ENCODE data around the gene COPG1. TPM values are rescaled to one million over a fixed set of nuclear protein-coding genes. Genes with fewer than 3 reads are reported as not detected.

Gene COPG1
- total and polyA plus RNA-seq, 10 of the 15 experiments (the other 5 are each of a cell fraction or from before 2014, with no cell fraction given), result 54.8 to 143 (median 91.2) TPM

- in situ Hi-C loops (cut with MboI) (no loop called here), intact Hi-C loops (cut with micrococcal nuclease; ENCODE audit: unreplicated experiment) (no loop called here)
- no peak overlapping the region for H3K4me2 ChIP-seq (ENCODE audit: control insufficient read depth, insufficient read depth)
- no peaks in the 10 kb centered on the region for H3K36me3 ChIP-seq (ENCODE audit: control insufficient read depth in 2 of 2, insufficient read depth in 2 of 2, low read length in 1 of 2)
- POLR2A ChIA-PET, result interaction anchor here (2.0 kb wide), 1 partner anchor 10 kb away, joined by 7 read pairs; a partner anchor contains a TSS
- H3K27ac ChIP-seq (ENCODE audit: control insufficient read depth, insufficient read depth), result no peak overlapping the region
- H3K27me3 ChIP-seq (replicated peaks in 1 of 2; ENCODE audit: control insufficient read depth in 2 of 2, insufficient read depth in 2 of 2, low read length in 1 of 2), result peaks cover 0 to 5% of the 10 kb centered on the region in 2 experiments; a peak in 2 of 4 replicates
- RAD21 ChIA-PET (ENCODE audit: unreplicated experiment), result no interaction called here
- FAIRE-seq (no peak), ATAC-seq (no peak), DNase-seq (ENCODE audit: low read depth, low spot score) (no peak)
- no peak overlapping the region for H3K9ac ChIP-seq (ENCODE audit: control insufficient read depth, insufficient read depth, low read length)
- no peaks in the 10 kb centered on the region for H3K9me3 ChIP-seq (replicated peaks; ENCODE audit: control insufficient read depth, insufficient read depth, low read length)
- SMC1A ChIA-PET (ENCODE audit: uncharacterized antibody, unreplicated experiment), result interaction anchor here (1.0 kb wide), 1 partner anchor 9 kb away, joined by 4 read pairs; no protein-coding TSS in a partner anchor
- WGBS (ENCODE audit: insufficient coverage, insufficient replicate concordance, low lambda C conversion rate, missing lambda C conversion rate), result 56% methylated on average over 12 of the region's 12 CpGs
- no peak overlapping the region for H3K4me3 ChIP-seq
- TF ChIP-seq POLR2AphosphoS2 (IDR thresholded peaks at IDR 0.05; ENCODE audit: low read depth, low read length) (no peak), SMARCA5 (IDR thresholded peaks at IDR 0.05) (no peak)
- no TSS peak for BruUV-seq (replicated peaks)
- peaks cover 4% of the 10 kb centered on the region; the same call in 1 of the 2 replicates for H3K4me1 ChIP-seq (ENCODE audit: control insufficient read depth, insufficient read depth, low read length)
- CTCF ChIA-PET, result interaction anchor here (2.0 to 2.1 kb wide), 2 partner anchors 10 to 356 kb away, joined by 5 to 7 read pairs; a partner anchor contains a TSS
- no peak overlapping the region for H2AFZ ChIP-seq (ENCODE audit: control insufficient read depth, low read depth, low read length)
- H4K20me1 ChIP-seq (ENCODE audit: control insufficient read depth, insufficient read depth), result no peaks in the 10 kb centered on the region
- no peaks in the 10 kb centered on the region for H3K79me2 ChIP-seq (ENCODE audit: control insufficient read depth, insufficient read depth, low read length)
Measured at GRCh38 chr3:129326138-129326537, 76.7 kb downstream of the COPG1 start.

GRCh38 chr3:129326595-129326994 lies 77.2 kb downstream of the COPG1 start:
- intact Hi-C loops (cut with micrococcal nuclease; ENCODE audit: unreplicated experiment), result no loop called here
- H3K27me3 ChIP-seq (replicated peaks in 1 of 2; ENCODE audit: control insufficient read depth in 2 of 2, insufficient read depth in 2 of 2, low read length in 1 of 2), result peaks cover 0 to 2% of the 10 kb centered on the region in 2 experiments; a peak in 2 of 4 replicates
- no peaks in the 10 kb centered on the region for H3K9me3 ChIP-seq (replicated peaks; ENCODE audit: control insufficient read depth, insufficient read depth, low read length)
- RAD21 ChIA-PET (ENCODE audit: unreplicated experiment), result no interaction called here
- no peaks in the 10 kb centered on the region for H3K36me3 ChIP-seq (ENCODE audit: control insufficient read depth in 2 of 2, insufficient read depth in 2 of 2, low read length in 1 of 2)
- H3K4me2 ChIP-seq (ENCODE audit: control insufficient read depth, insufficient read depth), result no peak overlapping the region
- CTCF ChIA-PET, result interaction anchor here (1.1 to 2.1 kb wide), 3 partner anchors 10 to 356 kb away, joined by 3 to 7 read pairs (median 5); a partner anchor contains a TSS
- POLR2A ChIA-PET, result interaction anchor here (0.6 to 2.0 kb wide), 2 partner anchors 10 to 161 kb away, joined by 3 to 7 read pairs; a partner anchor contains a TSS
- ATAC-seq (no peak), FAIRE-seq (no peak), DNase-seq (ENCODE audit: low read depth, low spot score) (no peak)
- no peaks in the 10 kb centered on the region for H3K79me2 ChIP-seq (ENCODE audit: control insufficient read depth, insufficient read depth, low read length)
- no TSS peak for BruUV-seq (replicated peaks)
- SMC1A ChIA-PET (ENCODE audit: uncharacterized antibody, unreplicated experiment), result interaction anchor here (1.0 kb wide), 1 partner anchor 9 kb away, joined by 4 read pairs; no protein-coding TSS in a partner anchor
- H3K4me1 ChIP-seq (ENCODE audit: control insufficient read depth, insufficient read depth, low read length), result peaks cover 4% of the 10 kb centered on the region; the same call in 1 of the 2 replicates
- H2AFZ ChIP-seq (ENCODE audit: control insufficient read depth, low read depth, low read length), result no peak overlapping the region
- H4K20me1 ChIP-seq (ENCODE audit: control insufficient read depth, insufficient read depth), result no peaks in the 10 kb centered on the region
- no peak overlapping the region for H3K9ac ChIP-seq (ENCODE audit: control insufficient read depth, insufficient read depth, low read length)
- WGBS (ENCODE audit: insufficient coverage, insufficient replicate concordance, low lambda C conversion rate, missing lambda C conversion rate), result 76% methylated on average over 11 of the region's 11 CpGs
- in situ Hi-C loops (cut with MboI), result no loop called here
- no peak overlapping the region for H3K27ac ChIP-seq (ENCODE audit: control insufficient read depth, insufficient read depth)
- no peak overlapping the region for H3K4me3 ChIP-seq
- TF ChIP-seq SMAD5 (IDR thresholded peaks at IDR 0.05; ENCODE audit: low read depth), result no peak
- TF ChIP-seq IKZF1 (conservative IDR thresholded peaks at IDR 0.05), result no peak
- TF ChIP-seq ATF7 (IDR thresholded peaks at IDR 0.05; ENCODE audit: low read depth), result no peak
- no peak for TF ChIP-seq HCFC1 (IDR thresholded peaks at IDR 0.05; ENCODE audit: low read length)
- TF ChIP-seq EP300 (IDR thresholded peaks at IDR 0.05; ENCODE audit: borderline replicate concordance in 1 of 2, control insufficient read depth in 1 of 2, low read depth in 2 of 2, low read length in 2 of 2), result no peak
- no peak for TF ChIP-seq MLLT1 (IDR thresholded peaks at IDR 0.05)
- TF ChIP-seq SREBF1 (IDR thresholded peaks at IDR 0.05; ENCODE audit: low read length), result no peak
- no peak for TF ChIP-seq CHD2 (IDR thresholded peaks at IDR 0.05; ENCODE audit: borderline replicate concordance, low read depth, low read length)
- no peak for TF ChIP-seq MTA3 (IDR thresholded peaks at IDR 0.05; ENCODE audit: borderline replicate concordance, low read length)
- TF ChIP-seq SP1 (IDR thresholded peaks at IDR 0.05; ENCODE audit: low read depth, low read length), result no peak
- no peak for TF ChIP-seq CHD4 (IDR thresholded peaks at IDR 0.05)
- no peak for TF ChIP-seq BCL3 (IDR thresholded peaks at IDR 0.05; ENCODE audit: borderline replicate concordance, insufficient read depth, low read depth, low read length, poor library complexity, severe bottlenecking)
- TF ChIP-seq KDM1A (IDR thresholded peaks at IDR 0.05; ENCODE audit: borderline replicate concordance), result no peak
- TF ChIP-seq LARP7 (IDR thresholded peaks at IDR 0.05), result no peak
